ENCODE measurements around the gene IGDCC3. TPM values are rescaled to one million over a fixed set of nuclear protein-coding genes. Genes with fewer than 3 reads are reported as not detected.

The IGDCC3 gene
- total RNA-seq, 1 donor from 2014 or later: 0.05 TPM

DNA sequence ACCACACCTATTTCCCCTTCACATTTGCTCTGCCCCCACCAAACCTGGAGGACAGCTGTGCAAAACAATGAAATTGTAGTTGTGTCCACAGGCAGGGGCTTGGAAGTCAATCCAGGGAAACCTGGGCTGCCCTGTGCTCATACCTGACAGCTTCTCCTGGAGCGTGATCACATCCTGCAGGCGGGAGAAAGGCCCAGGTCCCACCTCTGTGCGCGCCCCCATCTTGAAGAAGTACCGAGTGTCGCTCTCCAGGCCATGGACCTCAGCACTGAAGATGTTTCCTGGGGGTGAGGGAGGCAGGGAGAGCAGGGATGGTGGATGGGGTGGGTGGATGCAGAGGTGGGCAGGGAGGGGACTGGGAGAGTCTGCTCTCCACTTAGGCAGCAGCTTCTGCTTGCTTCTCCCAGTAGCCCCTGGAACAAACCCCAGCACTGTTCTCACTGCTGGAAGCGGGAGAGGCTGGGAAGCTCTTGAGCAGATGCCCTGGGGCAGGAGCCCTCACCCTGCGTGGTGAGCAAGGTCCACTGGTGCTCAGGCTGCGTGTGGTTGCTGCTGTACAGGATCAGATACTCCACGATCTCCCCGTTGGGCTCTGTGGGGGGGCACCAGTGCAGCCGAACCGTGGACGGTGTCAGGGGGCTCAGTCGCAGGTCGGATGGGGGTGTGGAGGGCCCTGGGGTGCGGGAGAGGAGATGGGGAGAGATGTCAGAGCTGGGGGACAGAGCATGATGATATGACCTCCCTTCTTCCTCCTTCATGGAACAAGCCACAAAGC, 10.7 kb upstream of the IGDCC3 start:
- DNase-seq (ENCODE audit: low read depth): no peak

GRCh38 chr15:65386886-65387285, 9.1 kb upstream of the IGDCC3 start:
- DNase-seq (ENCODE audit: low read depth): no peak

DNA sequence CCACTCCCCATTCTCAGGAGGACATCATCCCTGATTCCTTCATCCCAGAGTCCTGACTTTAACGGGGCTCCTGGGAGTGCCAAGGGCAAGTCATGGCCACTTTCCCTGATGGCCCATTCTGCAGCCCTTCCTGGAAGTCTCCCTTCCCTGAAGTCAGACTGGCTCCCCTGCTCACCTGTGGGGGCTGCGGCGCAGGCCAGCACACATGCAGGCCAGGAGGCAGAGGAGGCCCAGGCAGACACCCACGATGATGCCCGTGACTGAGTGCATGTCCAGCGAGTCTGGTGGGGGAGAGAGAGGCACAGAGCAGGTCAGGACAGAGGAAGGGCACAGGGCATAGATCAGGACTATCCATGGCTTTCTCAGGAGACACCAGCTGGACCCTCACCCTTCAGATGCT, 8.6 kb upstream of the IGDCC3 start:
- no peak for DNase-seq (ENCODE audit: low read depth)

GRCh38 chr15:65385870-65386258, 8.1 kb upstream of the IGDCC3 start:
- no peak for DNase-seq (ENCODE audit: low read depth)

DNA sequence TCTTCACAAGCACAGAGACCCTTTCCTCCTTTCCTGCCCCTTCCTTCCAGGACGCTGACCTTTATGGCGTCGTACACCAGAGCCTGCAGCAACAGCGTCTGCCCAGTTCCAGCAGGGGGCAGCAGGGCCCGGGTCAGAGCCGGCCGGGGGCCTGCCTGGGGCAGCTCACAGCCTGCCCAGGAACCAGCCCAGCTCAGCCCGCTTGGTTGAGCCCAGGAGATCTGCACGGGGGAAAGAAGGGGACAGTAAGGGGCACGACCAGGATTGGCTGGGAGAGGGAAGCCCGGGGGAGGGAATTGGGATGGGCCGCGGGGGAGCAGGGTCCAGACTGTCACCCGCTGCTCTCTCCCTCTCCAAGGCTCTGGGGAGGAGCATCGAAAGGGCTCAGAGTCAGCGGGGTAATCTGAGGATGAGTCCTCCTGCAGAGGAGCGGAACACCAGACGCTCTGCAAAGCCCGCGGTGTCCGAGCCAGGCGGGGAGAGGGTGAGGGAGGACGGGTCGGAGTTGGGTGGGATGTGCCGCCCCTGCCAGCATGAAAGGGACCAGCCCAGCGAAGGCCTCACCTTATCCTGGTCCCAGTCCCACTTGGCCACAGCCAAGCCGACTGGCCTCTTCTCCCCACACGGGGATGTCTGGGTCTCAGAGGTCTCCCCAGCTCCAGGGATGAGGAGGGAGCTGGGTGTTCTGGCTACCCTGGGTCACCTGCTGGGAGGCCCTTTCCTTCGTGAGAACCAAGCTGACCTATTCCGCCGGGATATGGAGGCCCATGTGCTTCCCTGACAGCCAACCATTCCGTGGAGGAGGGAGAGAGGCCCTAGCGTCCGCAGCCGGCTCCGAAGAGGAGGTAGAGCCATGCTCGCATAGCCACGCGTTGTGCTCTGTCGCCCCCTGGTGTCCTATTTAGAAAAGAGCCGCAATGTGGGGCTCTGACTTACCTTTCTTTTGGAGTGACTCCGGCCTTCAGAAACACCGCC, 7.4 kb upstream of the IGDCC3 start:
- peak; percentile 58 for DNase-seq (ENCODE audit: low read depth)

GRCh38 chr15:65384505-65384894, 6.7 kb upstream of the IGDCC3 start:
- DNase-seq (ENCODE audit: low read depth): no peak

DNA sequence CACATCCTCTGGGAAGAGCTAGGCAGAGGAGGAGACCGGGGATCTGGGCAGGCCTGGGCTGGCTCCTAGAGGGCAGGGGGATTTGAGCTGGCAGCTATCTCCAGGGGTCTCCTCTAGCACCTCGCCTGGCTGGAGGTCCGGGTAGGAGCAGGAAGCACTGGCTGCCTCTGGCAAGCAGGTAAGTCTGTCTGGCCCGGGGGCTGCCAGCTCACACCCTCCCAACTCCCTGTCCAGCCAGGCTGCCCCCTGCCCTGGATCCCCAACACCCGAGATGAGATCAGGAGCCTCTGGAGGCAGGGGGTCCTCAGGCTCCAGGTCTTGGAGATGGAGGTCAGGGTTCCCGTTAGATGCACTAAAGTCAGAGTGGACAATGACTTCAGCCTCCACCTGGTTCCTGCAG, 6.2 kb upstream of the IGDCC3 start:
- no peak for DNase-seq (ENCODE audit: low read depth)

GRCh38 chr15:65383456-65383855, 5.7 kb upstream of the IGDCC3 start:
- DNase-seq (ENCODE audit: low read depth): no peak

DNA sequence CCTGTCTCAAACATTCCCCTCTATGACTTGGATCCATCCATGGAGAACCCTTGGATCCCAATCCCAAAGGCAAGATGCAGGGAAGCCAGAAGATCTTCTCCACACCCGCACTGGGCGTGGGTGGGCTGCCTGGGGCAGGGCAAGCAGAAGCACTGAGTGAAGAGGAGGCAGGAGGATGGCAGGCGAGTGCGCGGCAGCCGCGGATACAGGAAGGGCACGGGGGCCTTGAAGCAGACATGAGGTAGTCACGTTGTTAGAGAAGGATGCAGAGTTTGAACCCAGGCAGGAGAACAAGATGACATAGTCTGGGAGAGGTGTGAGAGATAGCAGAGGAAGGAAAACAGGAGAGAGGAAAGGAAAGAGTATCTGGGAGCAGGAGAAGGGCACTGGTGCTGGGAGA, 5.1 kb upstream of the IGDCC3 start:
- no peak for DNase-seq (ENCODE audit: low read depth)

DNA sequence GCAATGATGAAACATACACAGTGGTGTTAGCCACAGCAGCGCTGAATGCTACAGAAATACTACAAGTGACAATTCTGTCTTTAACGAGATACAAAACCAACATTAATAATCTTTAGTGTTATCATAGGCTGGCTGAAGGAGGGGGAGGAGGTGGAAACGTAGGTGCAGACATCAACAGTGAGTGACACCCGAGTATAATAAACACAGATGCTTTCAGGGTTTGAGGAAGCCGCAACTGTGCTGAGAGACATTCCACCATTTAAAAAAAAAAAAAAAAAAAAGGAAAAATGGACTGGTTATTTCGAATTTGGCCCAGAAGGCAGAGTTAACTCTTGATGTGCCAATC, 4.3 kb upstream of the IGDCC3 start:
- DNase-seq (ENCODE audit: low read depth): no peak

DNA sequence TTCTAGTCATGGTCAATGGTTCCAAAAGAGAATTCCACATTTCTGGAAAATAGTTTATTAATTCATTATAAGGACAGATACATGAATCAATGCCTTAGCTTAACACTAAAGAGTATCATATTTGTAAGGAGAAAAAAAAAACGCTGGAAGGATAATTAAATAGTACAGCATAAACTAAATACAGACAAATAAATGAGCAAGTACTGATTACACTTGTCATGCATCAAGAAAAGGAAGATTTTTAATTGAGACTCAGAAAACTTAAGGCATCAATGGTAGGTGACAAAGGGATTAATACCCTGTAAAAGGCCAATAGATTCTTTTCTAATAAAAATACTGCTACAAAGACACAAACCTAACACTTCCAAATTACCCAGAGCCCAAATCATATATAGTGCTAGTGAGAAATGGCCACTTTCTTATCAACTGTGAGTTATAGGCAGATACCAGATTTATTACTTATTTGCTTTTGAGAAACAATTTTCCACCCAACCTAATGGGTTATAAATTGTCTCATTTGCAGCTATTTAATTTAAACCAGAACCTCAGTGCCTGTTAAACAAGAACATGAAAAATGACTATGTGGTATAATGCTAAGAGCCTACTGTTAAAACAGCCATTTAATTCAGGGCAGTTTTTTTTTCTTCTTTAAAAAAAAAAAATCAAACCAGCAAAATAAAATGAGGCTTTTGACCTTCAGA, 3.8 kb upstream of the IGDCC3 start:
- no peak for DNase-seq (ENCODE audit: low read depth)

DNA sequence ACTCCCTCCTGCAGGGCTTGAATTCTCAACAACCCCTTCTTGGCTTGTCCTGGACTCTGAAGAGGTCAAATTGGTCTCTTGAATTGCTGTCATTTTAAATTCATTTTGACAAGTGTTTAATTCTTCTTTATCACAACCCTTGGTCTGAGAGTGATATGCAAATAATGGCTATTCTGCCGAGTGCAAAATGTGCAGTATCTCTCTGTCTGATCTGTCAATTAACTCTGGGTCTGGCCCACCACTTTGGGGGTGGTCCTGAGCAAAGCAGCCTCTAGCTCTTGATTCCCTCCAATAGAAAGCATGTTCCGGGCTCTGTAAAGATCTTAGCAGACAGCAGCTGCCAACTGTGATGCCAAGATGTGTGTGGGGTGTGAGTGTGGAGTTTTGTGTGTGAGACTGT, 2.2 kb upstream of the IGDCC3 start:
- no peak for DNase-seq (ENCODE audit: low read depth)

GRCh38 chr15:65377105-65377975, 462 bp downstream of the IGDCC3 start:
- DNase-seq (ENCODE audit: low read depth): no peak

DNA sequence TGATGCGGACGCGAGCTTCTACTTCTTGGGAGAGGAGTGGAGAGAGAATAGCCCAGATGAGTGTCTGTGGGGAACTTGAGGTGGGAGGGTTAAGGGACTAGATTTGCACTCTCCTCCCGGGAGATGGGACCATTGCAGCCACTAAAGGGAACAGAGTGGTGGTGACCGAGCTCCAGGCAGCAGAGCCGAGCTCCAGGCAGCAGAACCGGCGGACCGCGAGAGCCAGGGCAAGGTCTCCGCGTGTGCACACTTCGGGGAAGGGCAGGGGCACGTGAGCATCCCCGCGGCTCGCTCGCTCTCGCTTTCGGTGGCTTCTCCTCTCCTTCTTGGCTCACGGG, 1.1 kb downstream of the IGDCC3 start:
- no peak for DNase-seq (ENCODE audit: low read depth)

GRCh38 chr15:65375871-65376607, 1.8 kb downstream of the IGDCC3 start:
- DNase-seq (ENCODE audit: low read depth): no peak

DNA sequence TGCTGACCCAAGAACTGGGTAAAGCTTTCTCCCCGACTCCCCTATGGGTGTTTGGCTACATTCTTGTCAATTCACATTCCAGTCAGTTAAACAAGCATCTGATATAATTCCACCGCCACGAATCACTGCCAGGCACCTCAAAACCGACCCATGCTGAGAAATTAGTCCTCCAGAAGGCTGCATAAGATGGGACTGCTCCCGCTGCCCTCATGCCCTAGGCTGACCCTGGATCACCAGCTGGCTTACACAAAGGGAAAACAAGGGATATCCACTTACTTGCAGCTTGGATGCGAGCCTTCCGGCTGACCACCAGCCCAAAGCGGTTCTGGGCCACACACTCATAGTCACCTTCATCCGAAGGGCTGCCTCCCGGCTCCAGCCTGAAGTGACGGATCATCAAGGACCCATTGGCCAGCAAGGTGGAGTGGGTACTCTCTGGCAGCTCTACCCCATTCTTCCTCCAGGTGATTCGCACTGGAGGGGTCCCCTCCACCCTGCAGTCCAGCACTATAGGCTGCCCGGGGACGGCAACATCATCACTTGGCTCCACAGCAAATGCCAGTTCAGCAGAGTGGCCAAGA, 2.9 kb downstream of the IGDCC3 start:
- peak; percentile 4 for DNase-seq (ENCODE audit: low read depth)

GRCh38 chr15:65374334-65374733, 3.5 kb downstream of the IGDCC3 start:
- no peak for DNase-seq (ENCODE audit: low read depth)

DNA sequence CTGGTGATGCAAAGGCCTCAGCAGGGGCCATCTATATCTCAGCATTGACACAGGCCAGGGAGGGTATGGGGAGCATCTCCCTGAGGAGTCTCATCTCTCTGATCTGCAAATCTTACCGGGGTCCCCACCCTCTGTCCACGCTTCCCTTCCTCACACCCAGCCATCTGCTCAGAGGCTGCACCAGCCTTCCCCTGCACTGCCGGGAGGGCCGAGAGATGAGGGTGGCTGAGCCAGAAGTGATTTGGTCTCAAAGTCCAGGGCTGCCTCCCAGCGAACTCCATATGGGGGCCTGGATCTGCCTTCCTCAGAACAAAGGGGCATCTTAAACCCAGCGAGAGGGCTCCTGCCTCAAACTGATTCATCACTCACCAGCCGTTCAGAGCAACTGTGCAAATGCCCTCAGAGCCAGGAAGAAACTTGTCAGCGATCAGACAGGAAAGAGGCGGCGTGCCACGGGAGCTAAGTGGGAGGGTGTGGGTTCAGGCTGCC, 4.6 kb downstream of the IGDCC3 start:
- no peak for DNase-seq (ENCODE audit: low read depth)

DNA sequence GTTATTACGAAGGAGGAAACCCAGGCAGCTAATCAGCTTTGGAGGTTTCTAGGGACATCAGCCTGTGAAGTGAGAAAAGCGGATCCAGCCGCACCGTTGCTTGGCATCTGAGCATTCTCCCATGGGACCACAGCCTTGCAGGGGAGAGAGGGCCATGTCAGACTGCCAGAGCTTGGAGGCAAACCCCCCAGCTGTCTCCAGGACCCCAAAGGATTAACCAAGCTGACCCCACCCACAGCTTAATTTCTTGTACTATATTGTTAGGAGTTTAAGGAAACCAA, 5.1 kb downstream of the IGDCC3 start:
- no peak for DNase-seq (ENCODE audit: low read depth)

- no peak for DNase-seq (ENCODE audit: low read depth)
These were observed 5.6 kb downstream of the IGDCC3 start for GRCh38 chr15:65371976-65372786.
